HG03103 (cell line): ENCODE results near the gene RHBDD3.

ENCODE experiments used
- ATAC-seq: cut with Tn5 transposase; IDR thresholded peaks from one replicate; pipeline ENCODE4 v1.9.1; 2021; ENCODE audit warnings: low read depth; ENCODE audit not compliant: unreplicated experiment

RHBDD3 gene

DNA sequence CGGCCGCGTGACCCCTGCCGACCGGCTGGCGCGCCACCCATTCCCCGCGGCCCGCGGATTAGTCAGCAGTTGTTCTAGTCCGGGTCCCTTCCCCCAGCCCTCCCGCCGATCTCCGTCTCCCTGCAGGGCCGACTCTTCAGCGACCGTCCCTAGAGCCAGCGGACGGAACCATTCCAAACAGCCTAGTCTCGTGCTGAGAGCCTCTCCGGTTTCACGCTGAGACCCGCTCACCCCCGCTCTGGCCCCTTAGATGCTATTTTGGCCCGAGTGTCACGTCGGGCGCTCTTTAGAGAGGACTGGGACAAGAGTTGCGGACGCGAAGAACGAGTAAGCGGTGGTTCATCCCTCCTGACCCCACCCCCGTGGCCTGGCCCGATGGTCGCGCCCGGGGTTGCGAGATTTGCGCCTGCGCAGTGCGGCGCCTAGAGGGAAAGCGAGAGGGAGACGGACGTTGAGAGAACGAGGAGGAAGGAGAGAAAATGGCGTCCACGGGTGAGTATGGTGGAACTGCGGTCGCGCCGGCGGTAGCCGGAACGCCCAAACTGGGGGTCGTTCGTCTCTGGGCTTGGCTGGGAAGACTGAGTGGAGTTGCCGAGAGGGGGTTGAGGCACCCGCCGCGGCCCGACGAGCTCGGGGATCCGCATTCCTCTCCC lies at the start of gene RHBDD3, which contains the start of gene EWSR1:
Gene RHBDD3 (minus strand): TSS at position 124 of the 653 bp plus-strand sequence. CDS start 2,355 bp downstream, outside the sequence.
Gene EWSR1 (plus strand): TSS at position 411 of the 653 bp plus-strand sequence. CDS start 69 bp downstream, at position 480.
- ATAC-seq = peak; percentile 59

DNA sequence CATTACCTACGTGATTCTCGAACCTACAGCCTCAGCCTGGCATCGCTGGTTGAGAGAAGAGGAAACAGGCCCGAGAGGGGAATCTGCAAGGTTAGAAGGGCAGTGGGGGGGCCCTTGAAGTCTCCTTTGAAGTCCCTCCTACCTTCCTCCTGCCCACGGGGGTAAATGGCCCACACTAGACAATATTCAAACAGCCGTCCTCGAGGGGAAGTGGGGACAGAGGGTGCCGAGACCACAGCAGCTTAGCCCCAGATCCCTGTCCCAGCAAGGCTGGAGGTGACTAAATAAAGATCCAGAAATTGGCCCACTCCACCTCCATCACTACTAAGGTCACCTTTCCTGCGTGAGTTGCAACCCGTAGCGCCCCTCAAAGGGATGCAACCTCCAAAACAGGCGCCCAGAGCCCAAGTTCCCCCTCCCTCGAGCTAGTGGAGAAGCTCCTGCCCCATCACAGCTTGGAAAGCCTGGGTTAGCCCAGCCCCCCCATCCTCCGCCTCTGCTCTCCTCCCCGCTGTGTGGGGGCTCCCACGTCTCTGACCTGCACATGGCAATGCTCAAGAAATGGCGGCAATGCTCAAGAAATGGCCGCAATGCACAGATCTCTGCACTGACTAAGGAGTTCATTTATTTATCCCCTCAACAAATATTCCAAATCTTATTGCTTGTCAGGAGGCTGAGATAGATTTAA lies 48.5 kb upstream of the RHBDD3 start:
- no peak for ATAC-seq

DNA sequence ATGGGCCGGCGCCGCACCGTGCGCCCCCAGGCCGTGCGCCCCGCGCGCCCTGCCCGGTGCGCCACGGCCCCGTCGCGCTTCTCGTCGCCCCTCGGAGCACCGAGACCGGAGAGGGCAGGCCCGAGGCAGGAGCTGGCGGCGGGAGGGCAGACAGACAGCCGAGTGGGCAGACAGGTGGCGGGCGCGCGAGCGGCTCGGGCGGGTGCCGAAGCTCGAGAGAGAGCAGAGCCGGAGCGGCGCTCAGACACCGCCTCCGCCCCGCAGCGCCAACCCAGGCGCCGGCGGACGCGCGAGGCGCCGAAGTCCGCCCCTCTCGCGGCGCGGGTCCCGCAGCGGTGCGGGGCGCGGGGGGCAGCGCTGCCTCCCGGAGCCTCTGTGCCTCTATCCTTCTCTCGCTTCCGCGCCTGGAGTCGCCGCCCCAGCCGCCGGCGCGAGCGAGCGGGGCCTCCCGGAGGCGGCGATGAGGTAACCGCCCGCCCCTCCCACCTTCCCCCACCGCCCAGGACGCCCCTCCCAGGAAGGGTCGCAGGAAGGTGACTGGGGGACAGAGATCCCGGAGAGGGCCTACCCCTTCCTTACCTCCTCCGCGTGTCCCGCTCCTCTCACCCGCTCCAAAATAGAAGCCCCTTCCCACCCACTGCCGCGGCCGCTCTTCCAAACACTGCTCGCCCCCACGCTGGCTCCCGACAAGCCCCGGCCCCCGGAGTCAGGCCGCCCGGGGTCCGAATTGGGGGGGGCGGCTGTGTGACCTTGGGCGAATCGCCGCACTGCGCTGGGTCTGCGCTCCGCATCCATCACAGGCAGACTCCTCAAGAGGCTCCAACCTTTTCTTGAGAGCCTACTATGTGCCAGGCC lies 47.7 kb upstream of the RHBDD3 start, which contains the start of gene RASL10A:
Gene RASL10A (minus strand): TSS at position 412 of the 855 bp plus-strand sequence. CDS start 451 bp downstream, outside the sequence.
- no peak for ATAC-seq

DNA sequence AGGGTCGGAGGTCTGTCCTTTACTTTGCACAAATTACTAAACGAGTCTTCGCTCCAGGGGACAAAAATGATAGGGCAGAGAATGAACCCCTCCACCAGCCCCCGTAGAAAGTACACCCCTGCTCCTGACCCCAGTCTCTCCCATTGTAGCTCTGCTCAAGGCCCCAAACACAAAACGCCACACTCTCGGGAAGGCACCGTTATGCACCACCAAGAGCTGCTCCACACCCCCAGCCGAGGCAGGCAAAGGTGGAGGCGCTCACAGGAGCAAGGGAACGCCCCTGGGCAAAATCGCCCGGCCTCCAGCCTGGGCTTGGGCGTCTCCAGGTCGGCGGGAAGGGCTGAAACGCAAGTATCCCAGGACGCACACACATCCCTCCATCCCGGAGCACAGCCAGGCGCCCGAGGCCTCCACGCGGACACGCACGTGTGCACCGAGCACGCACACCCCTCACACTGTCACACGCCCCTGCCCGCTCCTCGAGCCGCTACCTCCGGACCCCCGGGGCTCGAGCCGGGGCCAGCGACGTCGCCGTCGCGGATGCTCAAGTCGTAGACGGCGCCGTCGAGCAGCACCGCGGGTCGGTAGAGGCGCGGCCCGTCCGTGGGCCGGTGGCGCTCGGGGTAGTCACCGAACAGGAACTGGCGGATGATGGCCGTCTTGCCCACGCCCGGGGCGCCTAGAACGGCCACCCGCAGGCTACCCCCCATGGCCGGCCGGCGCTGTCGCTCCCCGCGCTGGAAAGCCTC lies 46.9 kb upstream of the RHBDD3 start:
- ATAC-seq = no peak

DNA sequence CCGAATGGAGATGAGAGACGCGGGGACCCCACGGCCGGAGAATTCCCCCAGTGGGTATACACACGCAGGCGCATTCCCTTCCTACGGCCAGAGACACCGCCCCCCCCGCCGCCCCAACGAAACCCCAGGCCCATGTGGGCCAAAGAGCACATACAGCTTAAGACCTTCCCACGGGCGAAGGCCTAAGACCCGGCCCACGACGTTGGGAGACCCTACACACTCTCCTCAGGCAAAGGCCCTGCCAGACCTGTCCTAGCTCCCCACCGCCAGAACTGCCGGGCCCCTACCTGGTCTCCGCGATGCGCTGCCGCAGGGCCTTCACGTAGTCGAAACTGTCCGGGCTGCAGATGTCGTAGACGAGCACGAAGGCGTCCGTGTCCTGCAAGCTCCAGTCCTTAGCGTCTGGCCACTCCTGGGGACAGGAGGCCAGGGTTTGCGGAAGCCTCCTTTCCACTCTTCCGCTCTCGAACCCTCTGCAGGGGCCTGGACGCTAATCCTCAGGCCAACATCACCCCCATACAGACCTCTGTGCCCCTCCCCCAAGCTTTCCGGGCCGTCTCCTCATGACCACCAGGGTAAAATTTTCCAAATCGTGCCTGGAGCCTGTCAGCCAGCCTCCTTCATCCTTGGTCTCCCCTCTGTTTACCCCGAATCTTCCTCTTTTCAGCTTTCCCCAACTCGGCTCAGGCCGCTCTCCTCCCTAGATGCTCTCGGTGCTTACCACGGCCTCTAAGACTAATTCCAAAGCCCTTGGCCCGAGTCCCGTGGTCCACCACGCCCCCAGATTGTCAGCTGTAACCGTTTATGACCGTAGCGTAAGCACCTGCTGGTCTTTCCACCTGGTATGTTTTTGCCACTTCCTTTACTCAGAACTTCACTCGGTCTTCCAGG lies 46.0 kb upstream of the RHBDD3 start:
- ATAC-seq = no peak

DNA sequence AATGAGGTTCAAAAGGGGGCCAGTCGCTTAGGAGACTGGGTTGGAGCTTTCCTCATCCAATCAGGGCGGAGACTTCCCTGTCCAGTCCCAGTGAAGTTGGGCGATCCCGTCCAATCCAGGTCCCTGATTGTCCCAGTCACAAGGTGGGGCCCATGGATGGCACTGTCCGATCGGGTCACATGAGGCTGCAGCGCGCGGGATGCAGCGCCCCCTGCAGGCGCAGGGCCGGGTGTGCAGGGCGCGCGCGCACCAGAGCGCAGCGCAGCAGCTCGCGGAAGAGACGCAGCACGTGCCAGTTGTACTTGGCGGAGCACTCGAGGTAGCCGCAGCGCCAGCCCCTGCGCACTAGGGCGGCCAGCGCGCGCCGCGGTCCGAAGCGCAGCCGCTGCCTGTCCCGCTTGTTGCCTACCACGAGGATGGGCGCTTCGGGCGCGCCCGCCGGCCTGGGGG lies 45.4 kb upstream of the RHBDD3 start:
- ATAC-seq = no peak

DNA sequence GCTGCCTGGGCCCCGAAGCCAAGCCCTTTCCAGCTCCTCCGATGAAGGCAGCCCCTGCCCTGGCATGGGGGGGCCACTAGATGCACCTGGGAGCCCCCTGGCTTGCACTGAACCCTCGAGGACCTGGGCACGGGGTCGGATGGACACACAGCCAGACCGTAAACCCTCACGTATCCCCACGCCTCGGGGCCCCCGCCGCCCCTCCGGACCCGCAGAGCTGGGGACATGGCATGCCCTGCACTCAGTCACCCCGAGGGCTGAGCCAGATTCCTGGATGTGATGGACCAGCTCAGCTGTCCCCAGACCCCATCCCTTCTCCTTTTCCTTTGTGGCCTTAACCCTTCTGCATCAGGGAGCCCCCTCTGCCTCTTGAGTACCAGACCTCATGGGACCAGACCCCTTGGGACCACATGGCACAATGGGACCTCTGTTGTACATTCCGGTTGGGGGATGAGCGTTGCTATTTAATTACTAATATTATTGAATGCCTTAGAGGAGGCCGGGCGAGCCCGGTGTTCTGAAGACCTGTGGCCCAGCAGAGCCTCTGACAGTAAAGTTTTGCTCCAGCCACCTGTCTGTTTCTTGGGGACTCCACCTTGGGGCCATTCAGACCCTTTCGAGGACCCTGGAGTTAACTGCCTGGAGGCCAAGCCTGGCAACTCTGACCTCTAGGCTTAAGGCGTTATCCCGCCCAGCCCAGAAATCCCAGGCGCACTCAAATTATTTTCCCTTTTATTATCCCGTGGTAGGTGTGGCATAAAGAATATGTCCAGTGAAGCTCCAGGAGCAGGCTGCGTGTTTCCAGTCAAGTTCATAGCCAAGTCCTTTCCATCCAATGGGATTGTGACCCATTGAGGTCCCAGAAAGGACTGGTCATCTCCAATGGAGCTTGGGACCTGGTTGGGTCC lies 44.7 kb upstream of the RHBDD3 start:
- no peak for ATAC-seq

DNA sequence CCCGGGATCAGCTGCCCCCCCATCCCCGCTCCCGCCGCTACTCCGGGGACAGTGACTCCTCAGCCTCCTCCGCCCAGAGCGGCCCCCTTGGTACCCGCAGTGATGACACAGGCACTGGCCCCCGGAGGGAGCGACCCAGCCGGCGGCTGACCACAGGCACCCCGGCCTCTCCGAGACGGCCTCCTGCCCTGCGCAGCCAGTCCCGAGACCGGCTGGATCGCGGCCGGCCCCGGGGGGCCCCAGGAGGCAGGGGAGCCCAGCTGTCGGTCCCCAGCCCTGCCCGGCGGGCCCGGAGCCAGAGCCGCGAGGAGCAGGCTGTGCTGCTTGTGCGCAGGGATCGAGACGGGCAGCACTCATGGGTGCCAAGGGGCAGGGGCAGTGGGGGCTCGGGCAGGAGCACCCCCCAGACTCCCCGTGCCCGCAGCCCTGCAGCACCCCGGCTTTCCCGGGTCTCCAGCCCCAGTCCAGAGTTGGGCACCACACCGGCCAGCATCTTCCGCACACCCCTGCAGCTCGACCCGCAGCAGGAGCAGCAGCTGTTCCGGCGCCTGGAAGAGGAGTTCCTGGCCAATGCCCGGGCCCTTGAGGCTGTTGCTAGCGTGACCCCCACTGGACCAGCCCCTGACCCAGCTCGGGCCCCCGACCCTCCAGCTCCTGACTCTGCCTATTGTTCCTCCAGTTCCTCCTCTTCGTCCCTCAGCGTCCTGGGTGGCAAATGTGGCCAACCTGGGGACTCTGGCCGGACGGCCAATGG lies 43.9 kb upstream of the RHBDD3 start:
- no peak for ATAC-seq

DNA sequence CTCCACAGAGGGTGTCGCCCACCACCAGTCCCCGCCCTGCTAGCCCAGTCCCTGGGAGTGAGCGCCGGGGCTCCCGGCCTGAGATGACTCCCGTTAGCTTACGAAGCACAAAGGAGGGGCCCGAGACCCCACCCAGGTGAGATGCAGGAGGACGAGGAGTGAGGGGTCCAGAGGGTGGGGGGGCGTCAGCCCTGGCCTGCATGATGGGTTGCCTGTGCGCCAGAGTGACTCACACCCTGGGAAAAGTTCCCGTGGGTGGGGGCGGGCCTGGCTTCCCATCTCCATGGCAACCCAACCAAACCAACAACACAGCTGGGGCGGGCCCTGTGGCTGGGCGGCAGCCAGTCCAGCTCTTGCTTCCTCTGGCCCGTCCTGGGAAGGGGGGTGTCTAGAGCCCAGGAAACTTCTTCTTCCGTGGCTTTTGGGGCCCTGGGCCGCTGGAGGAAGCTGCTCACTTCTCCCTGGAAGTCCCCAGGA lies 43.1 kb upstream of the RHBDD3 start:
- ATAC-seq = no peak

DNA sequence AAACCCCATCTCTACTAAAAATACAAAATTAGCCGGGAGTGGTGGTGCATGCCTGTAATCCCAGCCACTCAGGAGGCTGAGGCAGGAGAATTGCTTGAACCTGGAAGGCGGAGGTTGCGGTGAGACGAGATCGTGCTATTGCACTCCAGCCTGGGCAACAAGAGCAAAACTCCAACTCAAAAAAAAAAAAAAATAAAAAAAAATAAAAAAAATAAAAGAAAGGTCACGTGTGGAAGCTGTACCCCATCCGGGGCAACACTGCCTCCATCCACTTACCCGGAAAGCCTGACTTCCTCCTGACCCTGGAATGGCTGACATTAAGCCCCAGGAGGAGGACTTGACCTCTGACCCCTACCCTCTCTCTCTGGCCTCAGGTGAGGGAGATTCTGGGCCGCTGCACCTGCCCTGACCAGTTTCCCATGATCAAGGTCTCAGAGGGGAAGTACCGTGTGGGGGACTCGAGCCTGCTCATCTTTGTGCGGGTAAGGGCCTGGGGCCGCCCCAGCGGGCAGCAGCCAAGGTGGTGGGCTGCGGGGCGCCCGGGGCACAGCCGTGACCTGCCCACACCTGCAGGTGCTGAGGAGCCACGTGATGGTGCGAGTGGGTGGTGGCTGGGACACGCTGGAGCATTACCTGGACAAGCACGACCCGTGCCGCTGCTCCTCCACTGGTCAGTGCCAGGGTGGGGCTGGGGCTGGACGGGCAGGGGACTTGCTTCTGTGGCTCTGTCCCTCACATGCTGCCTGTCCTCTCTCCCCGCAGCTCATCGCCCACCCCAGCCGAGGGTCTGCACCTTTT lies 42.5 kb upstream of the RHBDD3 start:
- ATAC-seq = no peak

DNA sequence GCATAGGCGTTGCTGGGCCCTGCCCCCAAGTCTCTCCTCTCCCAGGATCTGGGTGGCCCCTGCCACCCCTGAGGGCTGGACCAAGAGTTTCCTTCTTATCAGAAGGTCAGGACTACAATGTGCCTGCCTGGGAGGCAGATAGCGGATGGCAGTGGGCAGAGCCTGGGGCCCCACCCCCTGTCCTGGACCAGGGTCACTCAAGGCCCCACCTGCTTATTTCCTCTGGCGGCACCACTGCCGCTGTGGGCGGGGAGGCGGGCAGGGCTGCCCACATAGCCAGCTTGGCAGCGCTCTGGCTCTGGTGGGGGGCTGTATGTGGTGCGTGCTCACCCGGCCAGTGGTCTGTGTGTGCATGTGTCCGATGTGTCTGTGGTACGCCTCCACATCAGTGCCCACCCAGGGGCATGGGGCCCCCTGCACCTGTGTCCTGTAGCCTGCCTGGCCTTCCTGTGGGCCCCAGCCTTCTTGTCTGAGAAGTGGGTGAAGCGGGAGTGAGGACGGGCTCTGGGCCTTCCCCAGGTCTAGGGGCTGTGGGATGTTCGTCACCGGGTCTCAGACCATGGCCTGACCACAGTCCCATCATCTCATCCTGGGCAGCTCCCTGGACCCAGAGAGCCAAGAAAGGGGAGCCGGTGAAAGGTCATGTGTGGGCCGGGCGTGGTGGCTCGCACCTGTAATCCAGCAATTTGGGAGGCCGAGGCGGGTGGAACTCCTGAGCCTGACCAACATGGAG lies 41.7 kb upstream of the RHBDD3 start:
- no peak for ATAC-seq

DNA sequence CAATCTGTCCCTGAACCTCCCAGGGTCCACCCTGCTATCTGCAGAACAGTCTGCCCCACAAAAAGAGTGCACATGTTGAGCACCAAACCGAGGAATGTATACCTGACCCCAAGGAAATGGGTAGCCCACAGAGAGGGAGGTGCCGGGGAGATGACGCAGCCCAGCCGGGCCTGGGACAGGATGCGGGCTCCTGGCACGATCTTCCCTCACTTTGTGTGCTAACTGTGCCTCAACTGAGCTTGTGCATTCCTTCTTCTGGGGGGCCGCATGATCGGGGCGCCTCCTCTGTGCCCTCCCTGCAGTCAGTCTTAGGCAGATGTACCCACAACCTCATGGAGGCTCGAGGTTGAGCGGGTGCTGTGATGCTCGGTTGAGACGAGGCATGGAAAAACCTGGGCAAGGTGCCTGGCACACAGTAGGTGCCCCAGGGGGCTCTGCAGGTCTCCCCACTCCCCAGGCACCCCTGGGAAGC lies 41.0 kb upstream of the RHBDD3 start:
- no peak for ATAC-seq

DNA sequence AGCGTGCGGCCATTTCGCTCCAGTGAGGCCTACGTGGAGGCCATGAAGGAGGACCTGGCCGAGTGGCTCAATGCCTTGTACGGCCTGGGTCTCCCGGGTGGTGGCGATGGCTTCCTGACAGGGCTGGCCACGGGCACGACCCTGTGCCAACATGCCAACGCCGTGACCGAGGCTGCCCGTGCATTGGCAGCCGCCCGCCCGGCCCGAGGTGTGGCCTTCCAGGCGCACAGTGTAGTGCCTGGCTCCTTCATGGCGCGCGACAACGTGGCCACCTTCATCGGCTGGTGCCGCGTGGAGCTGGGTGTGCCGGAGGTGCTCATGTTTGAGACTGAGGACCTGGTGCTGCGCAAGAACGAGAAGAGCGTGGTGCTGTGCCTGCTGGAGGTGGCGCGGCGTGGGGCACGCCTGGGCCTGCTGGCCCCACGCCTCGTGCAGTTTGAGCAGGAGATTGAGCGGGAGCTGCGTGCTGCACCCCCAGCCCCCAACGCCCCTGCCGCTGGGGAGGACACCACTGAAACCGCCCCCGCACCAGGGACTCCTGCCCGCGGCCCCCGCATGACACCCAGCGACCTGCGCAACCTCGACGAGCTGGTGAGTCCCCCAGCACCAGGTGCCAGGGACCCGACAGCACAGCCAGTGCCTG lies 40.5 kb upstream of the RHBDD3 start:
- no peak for ATAC-seq

DNA sequence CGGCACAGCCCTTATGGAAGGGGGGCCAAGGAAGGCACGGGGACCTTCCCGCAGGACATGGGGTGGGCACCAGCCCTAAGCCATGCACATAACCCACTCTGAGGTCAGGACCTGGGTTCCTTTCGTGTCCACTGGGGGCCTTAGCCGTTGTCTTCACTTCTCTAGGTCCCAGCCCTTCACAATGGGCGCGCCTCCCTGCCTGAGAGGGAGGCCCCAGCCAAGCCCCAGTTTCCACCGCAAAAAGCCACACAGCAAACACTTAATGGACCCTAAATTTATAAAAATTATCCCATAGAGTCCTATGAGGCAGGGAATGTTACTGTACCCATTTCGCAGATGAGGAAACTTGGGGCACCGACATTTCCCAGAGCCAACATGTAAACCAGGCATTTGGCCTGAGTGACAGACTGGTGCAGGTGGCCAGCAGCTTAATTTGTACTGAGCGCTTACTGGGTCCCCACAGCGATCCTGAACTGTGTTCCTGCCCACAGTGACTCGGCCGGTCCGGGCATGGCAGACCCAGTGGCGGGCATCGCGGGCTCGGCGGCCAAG lies 39.9 kb upstream of the RHBDD3 start:
- ATAC-seq = no peak
